ENCODE results near the gene SLC37A1.

Gene SLC37A1

DNA sequence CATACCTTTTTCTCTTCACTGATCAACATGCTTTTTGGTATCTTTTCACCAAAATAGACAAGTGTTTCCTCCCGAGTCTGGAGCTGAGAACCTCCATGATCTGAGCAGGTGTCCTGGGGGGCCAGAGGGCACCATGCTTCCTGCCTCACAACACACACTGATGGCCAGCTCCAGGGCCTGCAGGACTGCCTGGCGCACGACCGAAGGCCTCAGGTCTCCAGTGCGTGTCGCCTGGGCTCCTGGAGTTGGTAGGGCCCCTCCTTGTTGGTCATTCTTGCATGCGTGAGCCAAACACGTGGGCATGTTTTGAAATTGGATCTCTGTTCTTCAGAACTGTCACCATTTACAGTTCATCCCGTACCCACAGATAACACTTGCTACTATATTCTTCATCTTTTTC, 64.4 kb downstream of the SLC37A1 start:
- H3K27me3 Mint-ChIP-seq, result no peaks in the 10 kb centered on the region
- no peak overlapping the region for H3K27ac Mint-ChIP-seq (ENCODE audit: low read depth)
- H3K4me1 Mint-ChIP-seq, result no peaks in the 10 kb centered on the region
- H3K9me3 Mint-ChIP-seq, result no peaks in the 10 kb centered on the region
- H3K4me3 Mint-ChIP-seq, result no peak overlapping the region
- DNase-seq (ENCODE audit: low spot score in 2 of 2) (no peak), ATAC-seq (replicated peaks; ENCODE audit: extremely low read depth, poor library complexity, severe bottlenecking) (no peak)
- peaks cover 9% of the 10 kb centered on the region for H3K36me3 Mint-ChIP-seq (ENCODE audit: insufficient read depth)

DNA sequence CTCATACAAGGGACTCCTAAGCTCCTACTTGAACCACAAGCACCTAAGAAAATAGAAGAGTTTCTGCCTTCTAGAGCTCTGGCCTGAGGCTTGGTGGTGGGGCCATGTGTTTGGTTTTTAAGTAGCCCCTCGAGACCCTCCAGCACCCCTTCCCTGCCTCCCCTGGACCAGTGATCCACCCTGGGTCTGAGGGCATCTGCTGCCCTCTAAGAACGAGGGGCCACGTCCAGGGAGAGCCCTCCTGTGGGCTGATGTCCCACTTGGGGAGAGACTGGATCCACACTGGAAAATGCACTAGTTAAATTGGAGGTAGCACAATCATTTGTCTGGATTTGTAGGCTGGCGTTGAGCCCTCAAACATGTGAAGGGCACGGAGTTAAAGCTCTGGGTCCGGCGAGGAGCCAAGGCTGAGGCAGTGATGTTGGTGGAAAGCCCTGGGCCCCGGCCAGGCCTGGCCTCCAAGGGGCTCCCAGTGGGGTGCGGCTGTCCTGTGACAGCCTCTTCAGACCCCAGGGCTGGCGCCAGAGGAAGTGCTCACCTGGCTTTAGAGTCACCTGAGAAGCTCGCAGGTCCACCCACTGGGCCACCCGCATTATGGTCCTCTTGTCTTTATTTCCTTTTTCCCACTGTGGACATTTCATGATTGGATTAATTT, 65.2 kb downstream of the SLC37A1 start:
- no peak for ATAC-seq (replicated peaks; ENCODE audit: extremely low read depth, poor library complexity, severe bottlenecking)
- no peak overlapping the region for H3K27ac Mint-ChIP-seq (ENCODE audit: low read depth)
- H3K4me1 Mint-ChIP-seq, result no peaks in the 10 kb centered on the region
- DNase-seq (ENCODE audit: low spot score in 2 of 2), result no peak
- H3K9me3 Mint-ChIP-seq, result no peaks in the 10 kb centered on the region
- no peak overlapping the region for H3K4me3 Mint-ChIP-seq
- peaks cover 9% of the 10 kb centered on the region for H3K36me3 Mint-ChIP-seq (ENCODE audit: insufficient read depth)
- no peaks in the 10 kb centered on the region for H3K27me3 Mint-ChIP-seq

DNA sequence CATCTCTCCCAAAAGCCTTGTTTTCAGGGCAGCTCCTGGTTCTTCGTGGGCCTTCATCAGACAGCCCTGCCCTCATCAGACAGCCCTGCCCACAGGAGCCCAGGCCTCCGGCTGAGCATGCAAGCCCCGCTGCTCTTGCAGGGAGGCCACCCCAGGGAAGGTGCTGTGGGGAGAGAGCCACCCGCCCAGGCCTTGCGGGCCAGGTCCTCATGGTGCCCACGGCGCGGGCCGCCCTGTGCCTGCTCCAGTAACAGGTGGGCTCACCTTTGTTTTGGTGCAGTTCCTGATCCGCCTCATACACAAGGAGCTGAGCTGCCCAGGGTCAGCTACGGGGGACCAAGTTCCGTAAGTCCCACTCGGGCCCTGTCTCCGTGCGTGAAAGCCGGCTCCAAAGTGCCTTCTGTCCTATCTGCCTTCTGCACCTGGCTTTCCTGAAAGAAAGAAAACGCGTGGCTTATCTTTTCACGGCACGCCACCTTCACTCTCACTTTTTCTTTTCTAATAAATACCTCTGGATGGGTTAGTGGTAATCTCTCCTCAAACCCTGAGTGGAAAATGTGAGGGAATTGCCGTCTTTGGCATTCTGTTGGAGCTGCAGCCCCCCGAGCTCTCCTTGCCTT, 65.9 kb downstream of the SLC37A1 start:
- no peak overlapping the region for H3K27ac Mint-ChIP-seq (ENCODE audit: low read depth)
- ATAC-seq (replicated peaks; ENCODE audit: extremely low read depth, poor library complexity, severe bottlenecking) (no peak), DNase-seq (ENCODE audit: low spot score in 2 of 2) (no peak)
- no peak overlapping the region for H3K4me3 Mint-ChIP-seq
- H3K36me3 Mint-ChIP-seq (ENCODE audit: insufficient read depth), result peaks cover 6% of the 10 kb centered on the region
- H3K4me1 Mint-ChIP-seq, result no peaks in the 10 kb centered on the region
- no peaks in the 10 kb centered on the region for H3K27me3 Mint-ChIP-seq
- H3K9me3 Mint-ChIP-seq, result no peaks in the 10 kb centered on the region

DNA sequence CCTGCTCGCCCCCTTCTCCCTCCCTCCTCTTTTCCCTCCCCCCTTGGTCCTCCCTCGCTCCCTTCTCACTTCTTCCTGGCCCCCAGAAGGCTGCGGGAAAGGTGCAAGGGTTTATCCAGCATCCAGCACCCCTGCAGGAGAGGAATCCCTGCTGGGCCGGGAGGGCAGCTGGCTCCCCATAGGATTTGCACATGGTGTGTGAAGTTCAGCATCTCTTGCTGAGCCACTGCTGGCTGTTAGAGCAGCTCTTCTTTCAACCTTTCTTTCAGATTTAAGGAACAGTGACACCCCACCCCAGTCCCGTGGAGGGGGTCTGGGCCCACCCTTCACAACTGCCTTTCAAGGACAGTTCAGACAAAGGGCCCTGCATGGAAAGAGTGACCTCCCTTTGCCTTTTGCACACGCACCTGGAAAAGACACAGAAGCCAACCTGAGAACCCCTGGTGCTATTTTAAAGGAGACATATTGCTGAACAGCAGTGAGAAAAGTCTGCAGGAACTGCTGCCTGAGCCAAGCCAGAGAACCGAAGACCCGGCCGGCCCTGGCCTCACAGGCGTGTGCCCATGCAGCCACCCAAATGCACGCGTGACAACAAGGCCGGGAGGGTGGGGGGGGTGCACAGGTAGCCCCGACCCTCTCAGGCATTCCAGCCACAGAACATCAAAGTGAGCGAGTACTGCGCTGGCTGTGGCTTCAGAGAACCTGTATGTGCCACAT, 66.6 kb downstream of the SLC37A1 start:
- DNase-seq (ENCODE audit: low spot score in 2 of 2) (no peak), ATAC-seq (replicated peaks; ENCODE audit: extremely low read depth, poor library complexity, severe bottlenecking) (no peak)
- H3K27me3 Mint-ChIP-seq, result no peaks in the 10 kb centered on the region
- H3K4me3 Mint-ChIP-seq, result no peak overlapping the region
- peaks cover 6% of the 10 kb centered on the region for H3K36me3 Mint-ChIP-seq (ENCODE audit: insufficient read depth)
- no peaks in the 10 kb centered on the region for H3K4me1 Mint-ChIP-seq
- H3K9me3 Mint-ChIP-seq, result no peaks in the 10 kb centered on the region
- H3K27ac Mint-ChIP-seq (ENCODE audit: low read depth), result no peak overlapping the region

DNA sequence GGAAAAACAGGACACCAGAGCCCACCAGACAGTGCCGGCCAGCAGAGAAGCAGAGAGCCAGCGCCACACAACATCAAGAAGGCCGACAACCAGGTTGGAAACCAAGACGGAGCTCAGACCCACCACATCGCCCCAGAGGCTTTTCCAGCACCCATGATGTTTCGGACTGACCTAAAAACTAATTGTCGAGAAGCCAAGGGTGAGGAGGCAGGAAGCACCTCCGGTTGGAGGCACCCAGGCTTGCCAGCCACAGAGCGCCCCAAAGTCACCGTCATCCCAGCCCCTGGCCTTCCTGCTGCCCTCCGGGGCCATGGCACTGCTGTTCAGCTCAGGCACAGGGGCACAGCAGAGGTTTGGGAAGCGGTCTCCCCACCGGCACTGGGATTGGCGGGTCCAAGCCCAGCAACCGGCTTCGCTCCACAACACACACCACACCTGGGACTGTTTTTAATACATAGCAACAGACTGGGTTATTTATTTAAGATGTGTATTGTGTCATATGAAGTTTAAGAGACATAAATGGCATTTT, 67.2 kb downstream of the SLC37A1 start:
- Mint-ChIP-seq H3K9me3 (no peaks in the 10 kb centered on the region), H3K4me1 (no peaks in the 10 kb centered on the region), H3K27ac (ENCODE audit: low read depth) (no peak overlapping the region), H3K4me3 (no peak overlapping the region), H3K27me3 (no peaks in the 10 kb centered on the region), H3K36me3 (ENCODE audit: insufficient read depth) (peaks cover 4% of the 10 kb centered on the region)
- ATAC-seq (replicated peaks; ENCODE audit: extremely low read depth, poor library complexity, severe bottlenecking) (no peak), DNase-seq (ENCODE audit: low spot score in 2 of 2) (no peak)

DNA sequence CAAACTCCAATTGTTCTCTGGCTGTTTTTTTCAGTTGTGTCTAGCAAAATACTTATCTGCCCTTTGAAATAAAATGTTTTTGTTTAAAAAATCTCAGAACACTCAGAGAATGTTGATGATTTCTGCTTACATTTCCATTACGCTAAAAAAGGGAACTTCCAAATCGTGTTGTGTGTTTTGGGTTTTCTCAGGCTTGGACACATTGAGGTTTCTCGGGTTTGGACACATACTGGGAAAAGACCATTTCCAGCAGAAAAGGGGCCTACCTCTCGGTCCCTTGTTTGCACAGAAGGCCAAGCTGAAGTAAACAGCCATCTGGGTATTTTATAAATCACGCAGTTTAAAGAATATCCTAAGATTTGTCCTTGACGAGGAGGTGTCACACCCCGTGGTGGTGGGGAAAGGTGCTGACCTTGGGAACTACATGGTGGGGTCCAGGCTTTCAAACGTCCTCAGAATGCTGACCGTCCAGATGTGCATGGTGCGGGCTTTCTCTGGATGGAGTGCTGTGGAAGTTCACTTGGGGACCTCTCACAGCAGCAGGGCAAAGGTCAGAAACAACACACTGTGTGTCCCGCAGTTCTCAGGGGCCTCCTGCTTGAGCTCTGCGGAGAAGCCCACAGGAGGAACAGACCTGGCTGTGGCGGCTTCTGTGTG, 67.8 kb downstream of the SLC37A1 start:
- Mint-ChIP-seq H3K36me3 (ENCODE audit: insufficient read depth) (peaks cover 2% of the 10 kb centered on the region), H3K4me1 (no peaks in the 10 kb centered on the region), H3K27ac (ENCODE audit: low read depth) (no peak overlapping the region), H3K9me3 (no peaks in the 10 kb centered on the region), H3K4me3 (no peak overlapping the region), H3K27me3 (no peaks in the 10 kb centered on the region)
- ATAC-seq (replicated peaks; ENCODE audit: extremely low read depth, poor library complexity, severe bottlenecking), result no peak
- DNase-seq (ENCODE audit: low spot score in 2 of 2), result no peak

DNA sequence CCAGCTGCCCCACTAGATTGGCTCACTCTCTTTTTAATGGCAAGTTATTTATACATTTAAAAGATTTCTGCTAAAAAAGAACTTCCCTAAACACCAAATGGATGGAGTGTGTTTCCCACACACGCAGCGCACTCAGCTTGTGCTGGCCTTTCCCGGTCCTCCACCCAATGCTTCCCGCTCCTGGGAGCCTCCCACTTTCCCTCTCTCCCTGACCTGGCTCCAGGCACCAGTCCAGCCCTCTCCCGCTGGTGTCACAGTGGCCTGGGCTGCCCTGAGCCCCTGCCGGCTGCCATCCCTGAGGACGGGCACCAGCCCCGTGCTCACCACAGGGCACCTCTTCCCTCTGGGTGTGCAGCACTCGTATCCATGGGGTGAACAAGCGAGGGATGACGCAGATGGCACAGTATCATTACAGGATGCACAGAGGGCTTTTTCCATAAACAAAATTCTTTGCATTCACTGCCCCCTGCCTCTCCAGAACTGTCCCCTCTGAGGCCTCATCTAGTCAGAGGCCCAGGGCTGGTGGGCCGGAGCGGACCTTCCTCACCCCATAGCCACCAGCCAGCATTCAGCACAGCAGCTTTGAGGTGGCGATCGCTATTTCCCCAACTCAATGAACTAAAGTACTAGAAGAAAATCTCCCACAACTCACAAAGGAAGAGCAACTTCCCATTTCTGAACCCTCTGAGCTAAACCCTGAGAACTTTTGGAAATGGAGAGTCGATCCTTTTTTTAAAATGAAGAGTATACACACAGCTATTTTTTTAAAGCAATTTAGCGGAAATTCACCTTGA, 68.5 kb downstream of the SLC37A1 start:
- no peak for ATAC-seq (replicated peaks; ENCODE audit: extremely low read depth, poor library complexity, severe bottlenecking)

DNA sequence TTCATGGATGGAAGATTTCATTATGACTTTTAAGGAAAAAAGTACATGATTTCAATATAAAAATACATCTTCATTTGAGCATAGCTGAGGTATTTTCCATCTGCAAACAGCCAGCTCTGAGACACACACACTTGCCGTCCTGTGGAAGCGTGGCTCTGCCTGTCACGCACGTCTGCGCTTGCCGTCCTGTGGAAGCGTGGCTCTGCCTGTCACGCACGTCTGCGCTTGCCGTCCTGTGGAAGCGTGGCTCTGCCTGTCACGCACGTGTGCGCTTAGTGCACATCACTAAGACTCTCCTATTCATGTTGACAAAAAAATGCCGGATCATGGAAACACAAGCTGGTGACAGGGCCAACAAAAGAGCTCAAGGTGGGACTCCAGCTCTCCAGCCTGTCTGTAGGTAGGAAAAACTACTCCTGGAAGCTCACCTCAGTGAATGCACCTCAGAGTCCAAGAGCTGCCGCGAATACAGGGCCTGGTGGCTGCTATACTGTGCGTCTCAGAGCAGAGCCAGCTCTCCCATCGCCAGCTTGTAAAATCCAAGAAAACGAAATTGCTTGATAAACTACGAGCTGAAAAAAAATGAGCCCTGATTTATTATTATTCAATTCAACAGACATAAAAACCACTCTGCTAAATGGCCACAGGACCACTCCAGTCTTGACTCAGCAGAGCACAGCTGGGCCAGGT, 69.3 kb downstream of the SLC37A1 start:
- H3K36me3 Mint-ChIP-seq (ENCODE audit: insufficient read depth), result peaks cover 2% of the 10 kb centered on the region
- ATAC-seq (replicated peaks; ENCODE audit: extremely low read depth, poor library complexity, severe bottlenecking) (no peak), DNase-seq (ENCODE audit: low spot score in 2 of 2) (no peak)
- no peak overlapping the region for H3K27ac Mint-ChIP-seq (ENCODE audit: low read depth)
- H3K27me3 Mint-ChIP-seq, result no peaks in the 10 kb centered on the region
- H3K4me1 Mint-ChIP-seq, result no peaks in the 10 kb centered on the region
- H3K4me3 Mint-ChIP-seq, result no peak overlapping the region
- H3K9me3 Mint-ChIP-seq, result no peaks in the 10 kb centered on the region

More for the DNA sequence above, 68.5 kb downstream of the SLC37A1 start:
- Mint-ChIP-seq H3K4me1 (no peaks in the 10 kb centered on the region), H3K27me3 (no peaks in the 10 kb centered on the region), H3K27ac (ENCODE audit: low read depth) (no peak overlapping the region), H3K36me3 (ENCODE audit: insufficient read depth) (peaks cover 2% of the 10 kb centered on the region), H3K9me3 (no peaks in the 10 kb centered on the region), H3K4me3 (no peak overlapping the region)
- DNase-seq (ENCODE audit: low spot score in 2 of 2), result no peak

DNA sequence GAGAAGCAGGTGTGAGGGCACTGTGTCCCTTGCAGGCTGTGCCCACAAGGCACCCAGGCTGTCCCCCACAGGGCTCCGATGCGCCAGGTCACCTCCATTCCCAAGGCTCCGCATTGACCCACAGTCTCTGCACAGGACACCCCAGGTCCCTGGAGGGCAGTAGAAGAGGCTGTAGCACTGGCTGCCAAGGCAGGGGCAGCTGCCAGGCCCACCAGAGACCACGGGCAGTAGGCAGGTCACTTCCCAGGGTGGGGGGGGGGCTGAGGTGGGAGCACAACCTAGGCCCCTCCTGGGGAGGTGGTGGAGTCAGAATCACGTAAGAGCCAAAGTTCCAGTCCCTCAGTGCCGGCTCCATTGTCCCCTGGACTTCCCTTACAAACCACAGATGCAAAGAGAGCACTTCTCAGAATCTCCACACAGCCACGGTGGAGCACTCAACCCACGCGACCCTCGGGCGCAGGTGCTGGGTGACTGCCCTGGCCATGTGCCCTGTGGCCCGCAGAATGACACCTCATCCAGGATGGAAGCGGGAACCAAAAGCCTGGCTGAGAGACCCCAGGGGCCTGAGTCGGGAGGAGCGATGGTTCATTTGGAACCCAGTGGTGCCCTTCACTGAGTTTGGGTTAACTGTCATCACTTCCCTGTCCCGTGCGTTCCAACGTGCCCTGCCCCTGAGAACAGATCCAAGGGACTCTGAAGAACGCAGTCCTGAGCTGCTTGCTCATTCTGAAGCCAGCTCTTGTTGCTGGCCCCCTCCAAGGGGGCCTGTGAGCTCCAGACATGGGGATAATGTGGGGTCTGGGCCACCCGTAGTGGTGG, 70.0 kb downstream of the SLC37A1 start:
- no peak overlapping the region for H3K4me3 Mint-ChIP-seq
- H3K9me3 Mint-ChIP-seq, result no peaks in the 10 kb centered on the region
- H3K27me3 Mint-ChIP-seq, result no peaks in the 10 kb centered on the region
- DNase-seq (ENCODE audit: low spot score in 2 of 2) (no peak), ATAC-seq (replicated peaks; ENCODE audit: extremely low read depth, poor library complexity, severe bottlenecking) (no peak)
- no peak overlapping the region for H3K27ac Mint-ChIP-seq (ENCODE audit: low read depth)
- H3K36me3 Mint-ChIP-seq (ENCODE audit: insufficient read depth), result peaks cover 2% of the 10 kb centered on the region
- no peaks in the 10 kb centered on the region for H3K4me1 Mint-ChIP-seq

DNA sequence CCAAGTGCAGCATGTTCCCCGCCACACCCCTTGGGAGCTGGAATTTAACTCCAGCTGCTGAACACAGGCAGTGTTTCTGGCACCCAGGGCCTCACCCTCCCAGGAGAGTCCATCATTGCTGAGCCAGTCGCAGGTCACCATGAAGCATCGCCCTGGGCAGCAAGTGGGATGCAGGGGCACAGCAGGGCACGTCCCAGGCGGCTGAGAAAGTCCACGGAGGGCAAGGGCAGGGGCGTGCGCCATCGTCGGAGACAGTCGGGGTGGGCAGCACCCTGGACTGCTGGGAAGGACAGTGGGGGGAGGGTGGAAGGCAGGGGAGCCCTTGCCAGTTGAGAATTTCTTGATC, 70.6 kb downstream of the SLC37A1 start:
- DNase-seq (ENCODE audit: low spot score in 2 of 2) (no peak), ATAC-seq (replicated peaks; ENCODE audit: extremely low read depth, poor library complexity, severe bottlenecking) (no peak)
- no peak overlapping the region for H3K4me3 Mint-ChIP-seq
- no peaks in the 10 kb centered on the region for H3K4me1 Mint-ChIP-seq
- peaks cover 2% of the 10 kb centered on the region for H3K36me3 Mint-ChIP-seq (ENCODE audit: insufficient read depth)
- H3K27me3 Mint-ChIP-seq, result no peaks in the 10 kb centered on the region
- no peak overlapping the region for H3K27ac Mint-ChIP-seq (ENCODE audit: low read depth)
- H3K9me3 Mint-ChIP-seq, result no peaks in the 10 kb centered on the region

DNA sequence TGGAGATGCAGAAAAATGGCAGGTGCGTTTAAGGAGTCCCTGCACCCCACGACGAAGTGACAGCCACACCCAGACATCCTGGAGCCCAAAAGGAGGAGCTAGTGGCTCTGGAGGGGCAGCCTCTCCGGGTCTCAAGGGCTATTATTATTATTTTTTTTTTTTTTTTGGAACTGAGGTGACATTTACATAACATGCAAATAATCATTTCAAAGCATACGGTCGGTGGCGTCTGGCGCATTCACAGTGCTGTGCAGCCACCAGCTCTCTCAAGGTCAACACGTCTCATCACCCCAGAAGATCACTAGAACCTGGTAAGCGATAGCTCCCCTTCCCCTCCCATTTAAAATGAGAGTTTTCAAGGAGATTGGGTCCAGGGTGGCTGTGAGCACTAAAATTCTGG, 72.2 kb downstream of the SLC37A1 start:
- Mint-ChIP-seq H3K9me3 (no peaks in the 10 kb centered on the region), H3K36me3 (ENCODE audit: insufficient read depth) (no peaks in the 10 kb centered on the region), H3K27ac (ENCODE audit: low read depth) (no peak overlapping the region), H3K27me3 (no peaks in the 10 kb centered on the region), H3K4me3 (no peak overlapping the region), H3K4me1 (no peaks in the 10 kb centered on the region)
- no peak for ATAC-seq (replicated peaks; ENCODE audit: extremely low read depth, poor library complexity, severe bottlenecking)
- DNase-seq (ENCODE audit: low spot score in 2 of 2), result no peak
